Fibroblast of lung (primary cell): ENCODE measurements around the gene LZTS3. TPM values are rescaled to one million over a fixed set of nuclear protein-coding genes. Genes with fewer than 3 reads are reported as not detected.
A peak's percentile ranks its signal among the peaks of the same experiment; 100 is the strongest.

Experiments used
- DNase-seq, 2 donors: peaks; one replicate each; pipeline versions ENCODE4 v3.0.0 to v3.0.0-alpha.2; 2010; ENCODE audit warnings: low read depth in 2 of 2
- H2AFZ ChIP-seq: 2 replicates; pipeline ENCODE4 v1.5.1; 2012; ENCODE audit warnings: low read length, control low read depth, inconsistent platforms
- H3K27ac ChIP-seq: 2 replicates; pipeline ENCODE4 v1.5.1; 2011; ENCODE audit warnings: low read length, control low read depth; ENCODE audit not compliant: insufficient read depth
- H3K27me3 ChIP-seq: 2 replicates; pipeline ENCODE4 v1.5.1; 2011; ENCODE audit warnings: mild to moderate bottlenecking, low read length; ENCODE audit not compliant: control insufficient read depth, insufficient read depth
- H3K36me3 ChIP-seq: 2 replicates; pipeline ENCODE4 v1.5.1; 2011; ENCODE audit warnings: low read length; ENCODE audit not compliant: control insufficient read depth, insufficient read depth
- H3K4me1 ChIP-seq: 2 replicates; pipeline ENCODE4 v1.5.1; 2011; ENCODE audit warnings: low read length; ENCODE audit not compliant: control insufficient read depth, insufficient read depth; ENCODE audit errors: extremely low read depth
- H3K4me2 ChIP-seq: 2 replicates; pipeline ENCODE4 v1.5.1; 2011; ENCODE audit warnings: low read length, control low read depth; ENCODE audit not compliant: insufficient read depth; ENCODE audit errors: extremely low read depth
- H3K4me3 ChIP-seq, 4 experiments: fragments of 200-600 bp in 1 of 4; sonication (generic) in 1 of 4; replicated peaks in 1 of 4; 2 replicates each; pipeline ENCODE4 v1.5.1; 2011 to 2016; ENCODE audit warnings: low read length in 4 of 4, low read depth in 3 of 4, mild to moderate bottlenecking in 3 of 4, control low read depth in 2 of 4, inconsistent platforms in 1 of 4, mixed read lengths in 1 of 4; ENCODE audit not compliant: insufficient read depth in 1 of 4; ENCODE audit errors: control extremely low read depth in 1 of 4
- H3K79me2 ChIP-seq: 2 replicates; pipeline ENCODE4 v1.5.1; 2012; ENCODE audit warnings: mild to moderate bottlenecking, low read length, inconsistent platforms; ENCODE audit not compliant: control insufficient read depth, insufficient read depth
- H3K9ac ChIP-seq: 2 replicates; pipeline ENCODE4 v1.5.1; 2011; ENCODE audit warnings: mild to moderate bottlenecking, low read length, control low read depth; ENCODE audit not compliant: insufficient read depth
- H3K9me3 ChIP-seq: 2 replicates; pipeline ENCODE4 v1.5.1; 2012; ENCODE audit warnings: low read depth, low read length; ENCODE audit not compliant: control insufficient read depth, insufficient read depth
- H4K20me1 ChIP-seq: 2 replicates; pipeline ENCODE4 v1.5.1; 2011; ENCODE audit warnings: low read length; ENCODE audit not compliant: control insufficient read depth, insufficient read depth; ENCODE audit errors: extremely low read depth
- EZH2 ChIP-seq: IDR thresholded peaks from 2 replicates; pipeline ENCODE4 v1.5.1; 2012; ENCODE audit warnings: low read length, control low read depth, mild to moderate bottlenecking; ENCODE audit errors: missing control alignments
- polyA plus RNA-seq, 2 donors: library from polyadenylated mRNA; depleted of rRNA in 1 of 2; stranded (reverse) in 1 of 2; unstranded in 1 of 2; fragments of >200 nt; gene quantifications; 2 replicates each; pipeline ENCODE4 v1.2.1, GENCODE V29; 2011 to 2012; ENCODE audit warnings: missing spikeins in 1 of 2
- total RNA-seq: library from RNA; depleted of rRNA; stranded (reverse); fragments of >200 nt; gene quantifications from 2 replicates; pipeline ENCODE4 v1.2.1, GENCODE V29; 2014
- TF ChIP-seq, protein P1 (sequence below), 2 donors: IDR thresholded peaks in 1 of 2; conservative IDR thresholded peaks in 1 of 2; 1 replicate in 1 of 2; 2 replicates in 1 of 2; pipeline ENCODE4 v1.5.1; 2011 to 2012; ENCODE audit warnings: low read length in 2 of 2, control low read depth in 1 of 2, inconsistent platforms in 1 of 2, low read depth in 1 of 2, mild to moderate bottlenecking in 1 of 2

LZTS3 gene
- total and polyA plus RNA-seq, 2 donors (not counting 1 experiment from before 2014, with no cell fraction given): 2.6 to 6.1 TPM

DNA sequence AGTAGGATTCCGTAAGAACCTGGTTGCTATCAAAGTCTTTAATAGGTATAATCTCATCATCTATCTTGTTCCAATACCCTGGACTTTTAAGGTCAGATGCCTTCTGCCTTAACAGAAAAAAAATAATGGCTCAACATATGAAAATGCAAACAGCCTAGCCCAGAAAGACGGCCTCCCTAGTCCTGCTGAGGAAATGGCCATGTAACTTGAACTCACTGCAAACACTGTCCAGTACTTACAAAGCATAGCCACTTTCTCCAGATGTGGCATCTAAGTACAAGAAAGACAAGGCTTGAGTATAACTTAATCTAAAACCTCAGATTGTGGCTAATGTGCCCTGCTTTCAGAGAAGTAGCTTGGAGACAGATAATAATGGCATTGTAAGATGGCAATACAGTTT, 40.2 kb downstream of the LZTS3 start:
- Histone ChIP-seq H3K4me2 (no peak overlapping the region), H2AFZ (no peak overlapping the region), H3K79me2 (peaks cover 3% of the 10 kb centered on the region), H3K9me3 (no peaks in the 10 kb centered on the region), H3K27me3 (no peaks in the 10 kb centered on the region), H3K9ac (no peak overlapping the region), H3K4me1 (peaks cover 2% of the 10 kb centered on the region), H3K36me3 (no peaks in the 10 kb centered on the region), H3K27ac (no peak overlapping the region), H3K4me3 (no peak overlapping the region), H4K20me1 (no peaks in the 10 kb centered on the region)
- no peak for TF ChIP-seq EZH2
- TF ChIP-seq, protein P1, sequence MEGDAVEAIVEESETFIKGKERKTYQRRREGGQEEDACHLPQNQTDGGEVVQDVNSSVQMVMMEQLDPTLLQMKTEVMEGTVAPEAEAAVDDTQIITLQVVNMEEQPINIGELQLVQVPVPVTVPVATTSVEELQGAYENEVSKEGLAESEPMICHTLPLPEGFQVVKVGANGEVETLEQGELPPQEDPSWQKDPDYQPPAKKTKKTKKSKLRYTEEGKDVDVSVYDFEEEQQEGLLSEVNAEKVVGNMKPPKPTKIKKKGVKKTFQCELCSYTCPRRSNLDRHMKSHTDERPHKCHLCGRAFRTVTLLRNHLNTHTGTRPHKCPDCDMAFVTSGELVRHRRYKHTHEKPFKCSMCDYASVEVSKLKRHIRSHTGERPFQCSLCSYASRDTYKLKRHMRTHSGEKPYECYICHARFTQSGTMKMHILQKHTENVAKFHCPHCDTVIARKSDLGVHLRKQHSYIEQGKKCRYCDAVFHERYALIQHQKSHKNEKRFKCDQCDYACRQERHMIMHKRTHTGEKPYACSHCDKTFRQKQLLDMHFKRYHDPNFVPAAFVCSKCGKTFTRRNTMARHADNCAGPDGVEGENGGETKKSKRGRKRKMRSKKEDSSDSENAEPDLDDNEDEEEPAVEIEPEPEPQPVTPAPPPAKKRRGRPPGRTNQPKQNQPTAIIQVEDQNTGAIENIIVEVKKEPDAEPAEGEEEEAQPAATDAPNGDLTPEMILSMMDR (conservative IDR thresholded peaks at IDR 0.05 in 1 of 2, IDR thresholded peaks at IDR 0.05 in 1 of 2; ENCODE audit: low read depth in 1 of 2, low read length in 2 of 2): no peak
- DNase-seq: peak in 1 of 2 donors; percentile 9

DNA sequence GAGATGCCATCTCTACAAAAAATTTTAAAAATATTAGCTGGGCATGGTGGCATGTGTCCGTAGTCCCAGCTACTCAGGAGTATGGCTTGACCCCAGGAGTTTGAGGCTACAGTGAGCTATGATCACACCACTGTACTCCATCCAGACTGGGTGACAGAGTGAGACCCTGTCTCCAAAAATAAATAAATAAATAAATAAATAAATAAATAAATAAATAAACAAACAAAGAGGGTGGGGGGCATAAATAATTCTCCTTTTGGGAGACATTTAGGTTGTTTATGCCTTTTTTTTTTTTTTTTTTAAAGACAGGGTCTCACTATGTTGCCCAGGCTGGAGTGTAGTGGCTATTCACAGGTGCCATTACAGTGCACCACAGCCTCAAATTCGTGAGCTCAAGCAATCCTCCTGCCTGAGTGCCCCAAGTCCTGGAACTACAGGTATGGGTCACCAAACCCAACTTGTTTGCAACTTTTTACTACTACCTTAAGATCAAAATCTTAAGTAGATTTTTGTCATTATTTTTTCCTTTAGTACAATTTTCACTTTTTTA, 43.2 kb downstream of the LZTS3 start:
- Histone ChIP-seq H3K27me3 (no peaks in the 10 kb centered on the region), H3K4me3 (no peak overlapping the region), H3K9me3 (no peaks in the 10 kb centered on the region), H3K4me2 (no peak overlapping the region), H3K9ac (no peak overlapping the region), H4K20me1 (no peaks in the 10 kb centered on the region), H3K79me2 (peaks cover under 1% of the 10 kb centered on the region), H2AFZ (no peak overlapping the region), H3K27ac (no peak overlapping the region), H3K36me3 (no peaks in the 10 kb centered on the region), H3K4me1 (peaks cover under 1% of the 10 kb centered on the region)
- DNase-seq: no peak
- TF ChIP-seq, protein P1 (conservative IDR thresholded peaks at IDR 0.05 in 1 of 2, IDR thresholded peaks at IDR 0.05 in 1 of 2; ENCODE audit: low read depth in 1 of 2, low read length in 2 of 2): no peak
- TF ChIP-seq EZH2: no peak

DNA sequence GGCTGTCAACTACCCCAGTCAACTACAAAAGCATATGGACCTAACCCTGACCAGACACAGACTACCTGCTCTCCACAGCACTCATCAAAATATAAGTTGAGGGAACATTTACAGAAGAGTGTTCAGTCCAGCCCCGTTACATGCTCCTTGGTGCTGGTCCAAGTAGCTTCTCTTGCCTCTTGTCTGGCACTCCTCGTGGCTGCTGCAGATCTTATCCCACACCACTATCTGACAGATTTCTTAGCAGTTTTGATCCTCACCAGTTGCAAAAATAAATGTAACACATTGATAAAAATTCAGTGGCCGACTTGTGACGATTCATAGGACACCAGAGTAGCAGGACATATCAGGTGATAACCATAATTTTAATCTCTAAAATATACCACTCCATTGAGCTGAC, 44.3 kb downstream of the LZTS3 start:
- Histone ChIP-seq H3K9me3 (no peaks in the 10 kb centered on the region), H2AFZ (no peak overlapping the region), H3K27me3 (no peaks in the 10 kb centered on the region), H3K9ac (no peak overlapping the region), H3K36me3 (no peaks in the 10 kb centered on the region), H4K20me1 (no peaks in the 10 kb centered on the region), H3K4me2 (no peak overlapping the region), H3K4me1 (no peaks in the 10 kb centered on the region), H3K27ac (no peak overlapping the region), H3K4me3 (no peak overlapping the region), H3K79me2 (no peaks in the 10 kb centered on the region)
- no peak for DNase-seq
- TF ChIP-seq, protein P1 (conservative IDR thresholded peaks at IDR 0.05 in 1 of 2, IDR thresholded peaks at IDR 0.05 in 1 of 2; ENCODE audit: low read depth in 1 of 2, low read length in 2 of 2): no peak
- no peak for TF ChIP-seq EZH2
